ENCODE data around the gene ADSS2.

- TF ChIP-seq CTCF (IDR thresholded peaks at IDR 0.05; ENCODE audit: insufficient read depth, low read depth, low read length) (no peak), EZH2 (IDR thresholded peaks at IDR 0.05; ENCODE audit: insufficient read depth, low read length) (no peak)
Measured at GRCh38 chr1:244397131-244397530, 54.6 kb downstream of the ADSS2 start.

All from astrocyte (in vitro differentiated cells and primary cell).